ENCODE results near the gene PTPRT.

DNA sequence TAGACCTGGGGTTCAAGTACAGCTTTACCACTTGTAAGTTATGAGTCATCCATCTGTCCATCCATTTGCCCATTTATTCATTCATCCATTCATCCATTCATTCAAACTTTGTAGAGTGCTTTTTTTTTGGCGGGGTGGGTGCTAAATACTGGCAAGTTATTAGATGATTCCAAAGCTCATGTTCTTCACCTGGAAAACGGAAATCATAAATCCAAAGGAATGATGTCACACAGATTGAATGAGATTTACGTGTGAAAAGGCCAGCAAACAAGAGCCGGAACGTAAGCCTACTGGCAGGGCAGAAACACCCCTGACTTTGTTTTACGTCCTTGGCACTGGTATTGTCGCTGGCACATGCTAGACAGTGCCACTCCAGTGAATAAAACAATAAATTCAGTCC is 1090.6 kb downstream of the PTPRT start:
- TF ChIP-seq, protein P1, sequence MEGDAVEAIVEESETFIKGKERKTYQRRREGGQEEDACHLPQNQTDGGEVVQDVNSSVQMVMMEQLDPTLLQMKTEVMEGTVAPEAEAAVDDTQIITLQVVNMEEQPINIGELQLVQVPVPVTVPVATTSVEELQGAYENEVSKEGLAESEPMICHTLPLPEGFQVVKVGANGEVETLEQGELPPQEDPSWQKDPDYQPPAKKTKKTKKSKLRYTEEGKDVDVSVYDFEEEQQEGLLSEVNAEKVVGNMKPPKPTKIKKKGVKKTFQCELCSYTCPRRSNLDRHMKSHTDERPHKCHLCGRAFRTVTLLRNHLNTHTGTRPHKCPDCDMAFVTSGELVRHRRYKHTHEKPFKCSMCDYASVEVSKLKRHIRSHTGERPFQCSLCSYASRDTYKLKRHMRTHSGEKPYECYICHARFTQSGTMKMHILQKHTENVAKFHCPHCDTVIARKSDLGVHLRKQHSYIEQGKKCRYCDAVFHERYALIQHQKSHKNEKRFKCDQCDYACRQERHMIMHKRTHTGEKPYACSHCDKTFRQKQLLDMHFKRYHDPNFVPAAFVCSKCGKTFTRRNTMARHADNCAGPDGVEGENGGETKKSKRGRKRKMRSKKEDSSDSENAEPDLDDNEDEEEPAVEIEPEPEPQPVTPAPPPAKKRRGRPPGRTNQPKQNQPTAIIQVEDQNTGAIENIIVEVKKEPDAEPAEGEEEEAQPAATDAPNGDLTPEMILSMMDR (IDR thresholded peaks at IDR 0.05), result no peak
- no peak for TF ChIP-seq POLR2A (IDR thresholded peaks at IDR 0.05)

All from Peyer's patch (tissue), 4 donors.